Astrocyte (in vitro differentiated cells and primary cell): Measurements from ENCODE around the gene GALK1.

Experiments used
- CTCF ChIP-seq: IDR thresholded peaks from 2 replicates; pipeline ENCODE4 v1.5.1; 2011; ENCODE audit warnings: low read depth, mild to moderate bottlenecking, inconsistent platforms, low read length, moderate library complexity; ENCODE audit not compliant: insufficient read depth
- EZH2 ChIP-seq: IDR thresholded peaks from 2 replicates; pipeline ENCODE4 v1.6.1; 2012; ENCODE audit warnings: mild to moderate bottlenecking, low read length, inconsistent platforms; ENCODE audit not compliant: insufficient read depth

DNA sequence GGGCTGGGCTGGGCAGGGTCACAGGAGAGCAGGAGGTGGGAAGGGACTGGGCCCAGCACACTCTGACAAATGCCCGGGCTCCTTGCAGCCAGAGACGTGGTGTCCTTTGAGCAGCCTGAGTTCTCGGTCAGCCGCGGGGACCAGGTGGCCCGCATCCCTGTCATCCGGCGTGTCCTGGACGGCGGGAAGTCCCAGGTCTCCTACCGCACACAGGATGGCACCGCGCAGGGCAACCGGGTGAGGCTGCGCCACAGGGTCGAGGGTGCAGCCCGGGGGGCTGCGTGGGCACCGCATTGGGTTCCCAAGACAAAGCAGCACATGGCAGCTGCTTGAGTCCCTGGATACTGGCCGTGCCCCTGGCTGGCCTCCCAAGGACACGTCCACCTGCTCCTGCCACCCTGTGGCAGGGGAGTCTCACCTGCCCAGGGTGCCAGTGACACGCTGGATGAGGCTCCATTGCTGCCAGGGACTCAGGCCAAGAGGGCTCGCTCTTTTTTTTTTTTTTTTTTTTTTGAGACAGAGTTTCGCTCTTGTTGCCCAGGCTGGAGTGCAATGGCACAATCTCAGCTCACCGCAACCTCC is 21.3 kb downstream of the GALK1 start:
- TF ChIP-seq CTCF: no peak
- no peak for TF ChIP-seq EZH2
